HFF-Myc (cell line): ENCODE measurements around the gene DDX27.

ENCODE experiments used
- DNase-seq: peaks from one replicate; pipeline ENCODE4 v3.0.0-alpha.2; 2011; ENCODE audit warnings: low read depth; ENCODE audit errors: extremely low read depth
- H3K4me3 ChIP-seq: replicated peaks from 2 replicates; pipeline ENCODE4 v1.5.1; 2011; ENCODE audit warnings: low read depth, mild to moderate bottlenecking, control low read depth, low read length
- CTCF ChIP-seq: IDR thresholded peaks from 2 replicates; pipeline ENCODE4 v1.5.1; 2012; ENCODE audit warnings: mild to moderate bottlenecking, low read depth, low read length, control low read depth; ENCODE audit errors: missing control alignments

DDX27 gene

GRCh38 chr20:49279677-49280462 lies 60.7 kb downstream of the DDX27 start:
- peak overlapping the region; percentile 99 for H3K4me3 ChIP-seq
- no peak for TF ChIP-seq CTCF
- no peak for DNase-seq

DNA sequence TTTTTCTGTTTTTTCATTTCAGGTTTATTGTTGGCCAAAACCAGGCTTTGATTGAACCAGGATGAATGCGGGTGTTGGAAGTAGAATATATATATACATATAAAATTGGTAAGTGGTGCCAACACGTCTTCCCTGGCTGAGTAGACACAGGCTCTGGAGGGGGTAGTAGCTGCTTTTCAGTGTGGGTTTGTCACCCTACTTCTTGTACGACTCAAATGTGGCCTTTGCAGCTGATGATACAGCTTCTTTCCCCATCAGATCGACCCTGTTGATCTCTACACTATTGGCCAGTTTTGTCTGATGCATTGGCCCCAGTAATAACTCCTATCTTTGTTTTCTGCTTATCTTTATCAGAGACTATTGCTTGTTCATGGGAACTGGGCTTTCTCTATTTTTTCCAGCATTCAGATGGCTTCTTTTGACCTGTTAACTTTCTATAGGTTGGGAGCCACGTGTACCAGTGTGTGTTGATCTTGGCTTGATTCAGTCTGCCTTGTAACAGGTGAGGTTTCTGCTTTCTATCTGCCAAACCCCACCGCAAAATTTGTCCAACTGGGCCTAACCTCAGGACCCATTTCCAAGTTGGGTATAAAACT lies 61.3 kb downstream of the DDX27 start:
- H3K4me3 ChIP-seq, result peak overlapping the region; percentile 99
- DNase-seq, result no peak
- no peak for TF ChIP-seq CTCF

DNA sequence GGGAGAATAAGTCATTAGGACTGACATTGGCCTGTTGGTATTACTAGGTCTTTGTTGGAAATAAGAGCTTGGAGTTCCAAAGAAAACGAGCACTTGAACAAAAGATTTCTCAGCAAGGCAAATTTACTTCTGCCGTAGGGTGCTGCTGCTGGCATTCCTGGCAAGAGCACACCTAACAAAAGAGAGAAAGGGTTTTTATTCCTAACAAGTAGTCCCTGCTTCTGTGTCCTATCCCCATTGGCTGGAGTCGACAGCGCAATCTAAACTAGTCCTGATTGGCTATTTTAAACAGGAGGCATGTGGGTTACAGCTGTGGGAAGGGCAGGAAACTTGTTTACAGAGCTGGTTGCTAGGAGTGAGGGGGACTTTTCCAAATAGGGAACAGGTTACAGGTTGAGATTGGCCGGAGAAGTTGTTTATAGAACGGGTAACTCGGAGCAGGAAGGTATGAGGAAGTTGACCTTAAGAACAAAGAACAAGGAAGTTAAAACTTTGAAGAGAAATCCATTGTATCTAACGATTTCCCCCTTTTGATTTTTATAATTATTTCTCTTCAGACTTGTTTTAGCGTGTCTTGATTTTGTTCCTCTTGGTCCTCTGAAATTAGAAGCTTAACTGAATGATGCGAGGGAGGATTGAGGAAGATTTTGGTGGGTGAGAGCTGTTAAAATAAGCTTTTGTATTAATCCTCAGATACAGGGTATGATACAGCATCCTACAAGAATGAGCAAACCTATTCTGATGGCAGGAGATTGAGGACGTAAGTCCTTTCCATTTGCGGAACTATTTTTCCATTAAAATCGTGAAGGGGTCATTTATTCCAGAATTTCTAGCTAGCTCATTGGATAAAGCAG lies 62.1 kb downstream of the DDX27 start:
- DNase-seq, result no peak
- peak overlapping the region; percentile 99 for H3K4me3 ChIP-seq
- no peak for TF ChIP-seq CTCF

GRCh38 chr20:49281913-49282467 lies 62.8 kb downstream of the DDX27 start:
- DNase-seq, result no peak
- peak overlapping the region; percentile 99 for H3K4me3 ChIP-seq
- TF ChIP-seq CTCF, result no peak

- no peak for DNase-seq
- peak overlapping the region; percentile 99 for H3K4me3 ChIP-seq
- no peak for TF ChIP-seq CTCF
These were observed 63.5 kb downstream of the DDX27 start for GRCh38 chr20:49282584-49283171.

DNA sequence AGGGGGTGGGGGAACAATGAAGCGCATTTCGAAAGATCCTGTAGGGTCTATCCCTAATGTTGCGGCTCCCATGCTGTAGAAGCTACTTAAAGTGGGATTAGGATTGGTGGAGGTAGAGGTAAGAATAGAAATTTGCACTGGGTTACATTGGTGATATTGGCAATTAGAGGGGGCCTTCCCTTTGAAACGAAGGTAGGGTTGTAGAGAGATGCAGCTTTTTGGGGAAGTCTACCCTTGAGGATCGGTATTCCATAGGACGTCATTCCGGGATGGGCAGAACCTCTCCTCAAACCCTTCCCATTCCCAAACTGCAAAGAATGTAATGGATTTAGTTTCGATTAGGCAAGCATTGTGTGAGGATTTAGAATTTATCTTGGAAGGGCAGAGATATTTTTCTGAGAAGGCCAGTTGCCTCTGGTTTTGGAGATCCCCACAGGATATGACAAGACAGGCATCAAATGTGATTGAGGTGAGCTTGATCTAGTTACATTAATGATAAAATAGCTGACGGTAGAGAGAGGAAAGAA lies 64.0 kb downstream of the DDX27 start:
- DNase-seq, result no peak
- peak overlapping the region; percentile 99 for H3K4me3 ChIP-seq
- no peak for TF ChIP-seq CTCF
